ENCODE results near the gene TLR4. TPM values are rescaled to one million over a fixed set of nuclear protein-coding genes. Genes with fewer than 3 reads are reported as not detected.

The TLR4 gene
- total RNA-seq, 4 donors from 2014 or later = 9.8 to 31.5 (median 19.9) TPM

DNA sequence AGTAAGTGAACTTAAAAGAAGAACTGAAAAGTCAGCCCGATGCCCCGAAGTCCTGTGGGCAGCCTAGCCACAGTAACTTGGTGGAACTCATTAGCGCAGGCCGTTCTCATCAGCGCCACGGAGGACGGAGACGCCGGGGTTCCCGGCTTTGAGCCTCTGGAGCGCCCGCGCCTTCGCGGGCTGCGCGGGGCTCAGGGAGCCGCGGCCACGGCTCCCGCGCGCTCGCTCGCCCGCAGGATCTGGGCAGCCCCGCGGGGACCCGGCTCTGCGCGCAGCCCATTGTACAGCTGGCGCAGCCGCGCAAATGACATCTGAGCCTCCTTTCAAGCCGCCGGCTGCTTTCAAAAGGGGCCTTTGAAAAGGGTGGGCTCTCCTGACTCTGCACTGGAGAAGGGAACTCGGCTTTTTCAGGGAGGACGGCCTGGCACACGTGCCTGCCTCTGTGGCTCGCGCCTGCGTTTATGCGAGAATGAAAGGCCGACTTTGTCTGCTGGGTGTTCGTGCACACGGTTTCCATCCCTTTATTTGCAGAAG is 40.7 kb downstream of the TLR4 start:
- no peak for TF ChIP-seq POLR2A (IDR thresholded peaks at IDR 0.05)
- TF ChIP-seq, protein P1, sequence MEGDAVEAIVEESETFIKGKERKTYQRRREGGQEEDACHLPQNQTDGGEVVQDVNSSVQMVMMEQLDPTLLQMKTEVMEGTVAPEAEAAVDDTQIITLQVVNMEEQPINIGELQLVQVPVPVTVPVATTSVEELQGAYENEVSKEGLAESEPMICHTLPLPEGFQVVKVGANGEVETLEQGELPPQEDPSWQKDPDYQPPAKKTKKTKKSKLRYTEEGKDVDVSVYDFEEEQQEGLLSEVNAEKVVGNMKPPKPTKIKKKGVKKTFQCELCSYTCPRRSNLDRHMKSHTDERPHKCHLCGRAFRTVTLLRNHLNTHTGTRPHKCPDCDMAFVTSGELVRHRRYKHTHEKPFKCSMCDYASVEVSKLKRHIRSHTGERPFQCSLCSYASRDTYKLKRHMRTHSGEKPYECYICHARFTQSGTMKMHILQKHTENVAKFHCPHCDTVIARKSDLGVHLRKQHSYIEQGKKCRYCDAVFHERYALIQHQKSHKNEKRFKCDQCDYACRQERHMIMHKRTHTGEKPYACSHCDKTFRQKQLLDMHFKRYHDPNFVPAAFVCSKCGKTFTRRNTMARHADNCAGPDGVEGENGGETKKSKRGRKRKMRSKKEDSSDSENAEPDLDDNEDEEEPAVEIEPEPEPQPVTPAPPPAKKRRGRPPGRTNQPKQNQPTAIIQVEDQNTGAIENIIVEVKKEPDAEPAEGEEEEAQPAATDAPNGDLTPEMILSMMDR (IDR thresholded peaks at IDR 0.05) = no peak
- TF ChIP-seq POLR2AphosphoS5 (IDR thresholded peaks at IDR 0.05) = no peak
- TF ChIP-seq EP300 (IDR thresholded peaks at IDR 0.05) = no peak
- Histone ChIP-seq H3K27ac (no peak overlapping the region), H3K4me1 (peaks cover 0 to 9% (median 0%) of the 10 kb centered on the region in 3 donors), H3K4me3 (peak overlapping the region; percentile 9 to 42), H3K27me3 (peaks cover 69% of the 10 kb centered on the region), H3K36me3 (no peaks in the 10 kb centered on the region), H3K9me3 (no peaks in the 10 kb centered on the region)
- ATAC-seq = peak; percentile 33
- WGBS, 2 donors (ENCODE audit: low coverage in 1 of 2) = 0 to 10% methylated on average over 8 of the region's 46 CpGs

DNA sequence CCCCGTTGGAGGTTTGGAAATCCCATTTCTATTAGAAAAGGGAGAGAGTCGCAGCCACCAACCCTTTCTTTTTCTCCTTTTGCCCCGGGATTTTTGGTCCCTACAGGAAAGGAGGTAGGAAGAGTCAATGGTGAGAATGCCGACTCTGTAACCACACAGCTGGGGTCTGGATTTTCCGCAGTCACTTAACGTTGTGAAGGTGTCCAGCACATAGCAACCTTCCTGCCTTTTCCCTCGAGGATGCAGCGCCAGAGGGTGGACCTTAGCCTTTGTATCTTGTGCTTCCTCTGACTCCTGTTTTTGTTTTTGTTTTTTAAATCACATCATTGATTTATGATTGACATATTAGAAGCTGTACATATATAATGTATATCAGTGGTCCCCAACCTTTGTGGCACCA is 41.4 kb downstream of the TLR4 start:
- 74 to 79% methylated on average over 5 to 8 of the region's 8 CpGs for WGBS, 2 donors (ENCODE audit: low coverage in 1 of 2)

DNA sequence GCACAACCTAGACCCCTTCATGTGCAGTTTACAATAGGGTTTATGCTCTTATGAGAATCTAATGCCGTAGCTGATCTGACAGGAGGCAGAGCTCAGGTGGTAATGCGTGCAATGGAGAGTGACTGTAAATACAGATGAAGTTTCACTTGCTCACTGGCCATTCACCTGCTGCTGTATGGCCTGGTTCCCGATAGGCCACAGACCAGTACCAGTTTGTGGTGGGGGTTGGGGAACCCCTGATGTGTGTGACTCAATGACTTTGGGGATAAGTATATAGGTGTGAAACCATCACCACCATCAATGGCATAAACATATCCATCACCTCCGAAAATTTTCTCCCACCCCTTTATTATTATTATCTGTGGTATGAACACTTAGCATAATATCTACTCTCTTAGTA is 42.1 kb downstream of the TLR4 start:
- 96 to 100% methylated on average over 2 to 4 of the region's 4 CpGs for WGBS, 2 donors (ENCODE audit: low coverage in 1 of 2)
- TF ChIP-seq POLR2A (IDR thresholded peaks at IDR 0.05) (no peak), EP300 (IDR thresholded peaks at IDR 0.05) (no peak)
- TF ChIP-seq, protein P1 (IDR thresholded peaks at IDR 0.05) = no peak
- Histone ChIP-seq H3K27me3 (peaks cover 69% of the 10 kb centered on the region), H3K4me1 (peaks cover 0 to 9% (median 0%) of the 10 kb centered on the region in 3 donors), H3K27ac (no peak overlapping the region), H3K36me3 (no peaks in the 10 kb centered on the region), H3K9me3 (no peaks in the 10 kb centered on the region), H3K4me3 (no peak overlapping the region)
- no peak for ATAC-seq

More for the DNA sequence above, 41.4 kb downstream of the TLR4 start:
- H3K4me3 ChIP-seq = no peak overlapping the region
- H3K36me3 ChIP-seq = no peaks in the 10 kb centered on the region
- no peak for TF ChIP-seq POLR2AphosphoS5 (IDR thresholded peaks at IDR 0.05)
- TF ChIP-seq POLR2A (IDR thresholded peaks at IDR 0.05) = no peak
- TF ChIP-seq EP300 (IDR thresholded peaks at IDR 0.05) = no peak
- TF ChIP-seq, protein P1 (IDR thresholded peaks at IDR 0.05) = no peak
- ATAC-seq = no peak
- no peaks in the 10 kb centered on the region for H3K9me3 ChIP-seq
- no peak overlapping the region for H3K27ac ChIP-seq
- H3K27me3 ChIP-seq = peaks cover 69% of the 10 kb centered on the region
- peaks cover 0 to 9% (median 0%) of the 10 kb centered on the region in 3 donors for H3K4me1 ChIP-seq

- Histone ChIP-seq H3K27me3 (peaks cover 62% of the 10 kb centered on the region), H3K27ac (no peak overlapping the region), H3K4me3 (no peak overlapping the region), H3K9me3 (no peaks in the 10 kb centered on the region), H3K36me3 (no peaks in the 10 kb centered on the region), H3K4me1 (peaks cover 0 to 9% (median 0%) of the 10 kb centered on the region in 3 donors)
- WGBS, 2 donors (ENCODE audit: low coverage in 1 of 2) = 62 to 68% methylated on average over 3 to 5 of the region's 5 CpGs
- no peak for ATAC-seq
- TF ChIP-seq, protein P1 (IDR thresholded peaks at IDR 0.05) = no peak
- no peak for TF ChIP-seq EP300 (IDR thresholded peaks at IDR 0.05)
- no peak for TF ChIP-seq POLR2AphosphoS5 (IDR thresholded peaks at IDR 0.05)
- no peak for TF ChIP-seq POLR2A (IDR thresholded peaks at IDR 0.05)
Measured at GRCh38 chr9:117747386-117747970, 43.3 kb downstream of the TLR4 start.

GRCh38 chr9:117750401-117750800 is 46.2 kb downstream of the TLR4 start:
- WGBS, 2 donors (ENCODE audit: low coverage in 1 of 2) = no CpG with 5 or more reads among the region's 2 CpGs
- no peak for ATAC-seq

More at GRCh38 chr9:117750401-117750800, 46.2 kb downstream of the TLR4 start:
- Histone ChIP-seq H3K4me1 (no peaks in the 10 kb centered on the region), H3K9me3 (no peaks in the 10 kb centered on the region), H3K4me3 (no peak overlapping the region), H3K36me3 (no peaks in the 10 kb centered on the region), H3K27me3 (peaks cover 45% of the 10 kb centered on the region), H3K27ac (no peak overlapping the region)
- TF ChIP-seq POLR2AphosphoS5 (IDR thresholded peaks at IDR 0.05) (no peak), EP300 (IDR thresholded peaks at IDR 0.05) (no peak), POLR2A (IDR thresholded peaks at IDR 0.05) (no peak)
- TF ChIP-seq, protein P1 (IDR thresholded peaks at IDR 0.05) = no peak
